GM12865 (cell line): ENCODE data around the gene OAF.
"Not testable (repeated sequence)": the region's sequence is repeated elsewhere in the genome, so short reads cannot be mapped to it uniquely, and the experiment has no call there.

Experiments
- DNase-seq: peaks from one replicate; pipeline ENCODE4 v3.0.0; 2010; ENCODE audit warnings: low read depth
- H3K4me3 ChIP-seq: 2 replicates; pipeline ENCODE4 v1.5.1; 2011; ENCODE audit warnings: mild to moderate bottlenecking, low read depth, low read length, control low read depth
- CTCF ChIP-seq: IDR thresholded peaks from 2 replicates; pipeline ENCODE4 v1.5.1; 2011; ENCODE audit warnings: low read length, control low read depth, low read depth, inconsistent platforms; ENCODE audit not compliant: insufficient read depth; ENCODE audit errors: missing control alignments

Gene OAF

GRCh38 chr11:120243221-120243620 lies 32.4 kb downstream of the OAF start:
- H3K4me3 ChIP-seq = no peak overlapping the region
- no peak for TF ChIP-seq CTCF
- no peak for DNase-seq

- TF ChIP-seq CTCF = no peak
- DNase-seq = peak; percentile 18
- H3K4me3 ChIP-seq = no peak overlapping the region
These were observed 33.9 kb downstream of the OAF start for GRCh38 chr11:120244476-120245365.

- no peak overlapping the region for H3K4me3 ChIP-seq
- no peak for TF ChIP-seq CTCF
- DNase-seq = no peak
These were observed 34.6 kb downstream of the OAF start for GRCh38 chr11:120245434-120245833.

- no peak overlapping the region for H3K4me3 ChIP-seq
- no peak for TF ChIP-seq CTCF
- DNase-seq = peak; percentile 75
These were observed 37.9 kb downstream of the OAF start for GRCh38 chr11:120248551-120249278.

GRCh38 chr11:120249279-120250262 lies 38.7 kb downstream of the OAF start:
- peak; percentile 59 for DNase-seq
- TF ChIP-seq CTCF = no peak
- H3K4me3 ChIP-seq = no peak overlapping the region

- not testable (repeated sequence) for DNase-seq, H3K4me3 ChIP-seq
These were observed 42.5 kb downstream of the OAF start for GRCh38 chr11:120253377-120253776.
